ENCODE data around the gene SPAG17. TPM values are rescaled to one million over a fixed set of nuclear protein-coding genes. Genes with fewer than 3 reads are reported as not detected.
A peak's percentile ranks its signal among the peaks of the same experiment; 100 is the strongest.

SPAG17 gene
- total and polyA plus RNA-seq, 2 of the 4 experiments (the other 2 are of a cell fraction), result 0.10 TPM; not detected in 1

- Histone ChIP-seq H2AFZ (replicated peaks; ENCODE audit: low read length, poor library complexity) (no peak overlapping the region), H4K8ac (ENCODE audit: low read depth in 2 of 2, low read length in 2 of 2) (no peak overlapping the region), H3K4ac (ENCODE audit: low read depth, low read length) (no peak overlapping the region), H2BK15ac (ENCODE audit: low read depth, low read length) (no peak overlapping the region), H3K23ac (ENCODE audit: low read depth, low read length) (no peak overlapping the region), H3K27me3 (ENCODE audit: control insufficient read depth, insufficient read depth, low read length) (no peaks in the 10 kb centered on the region), H3K14ac (replicated peaks; ENCODE audit: low read depth, low read length) (no peak overlapping the region), H3K27ac (ENCODE audit: insufficient read depth, low read length) (no peak overlapping the region), H3K9me3 (ENCODE audit: control insufficient read depth, insufficient read depth, low read length) (no peaks in the 10 kb centered on the region), H3K18ac (ENCODE audit: low read depth, low read length) (no peak overlapping the region), H3K4me3 (ENCODE audit: insufficient read depth, low read depth, low read length) (no peak overlapping the region), H2AK5ac (ENCODE audit: low read depth, low read length) (no peak overlapping the region), H2AK9ac (replicated peaks; ENCODE audit: low read depth, low read length, poor library complexity) (no peak overlapping the region), H3K9me1 (ENCODE audit: insufficient read depth, low read length) (no peaks in the 10 kb centered on the region), H3K56ac (ENCODE audit: extremely low read depth, insufficient read depth, low read length) (no peak overlapping the region), H3K4me2 (ENCODE audit: low read depth, low read length) (no peak overlapping the region), H4K5ac (ENCODE audit: low read depth, low read length) (no peak overlapping the region), H3K9ac (ENCODE audit: low read depth, low read length) (no peak overlapping the region), H3K4me1 (ENCODE audit: control insufficient read depth, insufficient read depth, low read length) (no peaks in the 10 kb centered on the region), H3K79me1 (ENCODE audit: low read depth in 1 of 2, low read length in 2 of 2) (no peaks in the 10 kb centered on the region), H3K36me3 (ENCODE audit: control insufficient read depth, insufficient read depth, low read length) (no peaks in the 10 kb centered on the region), H2BK120ac (ENCODE audit: low read depth, low read length) (no peak overlapping the region), H2BK5ac (ENCODE audit: low read depth, low read length, poor library complexity, severe bottlenecking) (no peak overlapping the region), H4K20me1 (ENCODE audit: insufficient read depth, low read length) (no peaks in the 10 kb centered on the region), H2BK20ac (ENCODE audit: low read depth, low read length) (no peak overlapping the region), H4K91ac (ENCODE audit: insufficient read depth, low read depth, low read length) (no peak overlapping the region)
- BruUV-seq (replicated peaks), result no TSS peak
- intact Hi-C loops (cut with micrococcal nuclease), result no loop called here
- no peak for ATAC-seq (ENCODE audit: low read depth)
- DNase-seq, result no peak
- in situ Hi-C loops (cut with MboI; ENCODE audit: low sequenced_read_pairs), result no loop called here
- POLR2A ChIA-PET (ENCODE audit: unreplicated experiment), result no interaction called here
- CTCF ChIA-PET, result no interaction called here
- dilution Hi-C loops (cut with HindIII; ENCODE audit: low sequenced_read_pairs, unreplicated experiment), result no loop called here
- no peak for TF ChIP-seq ELK1 (IDR thresholded peaks at IDR 0.05; ENCODE audit: borderline replicate concordance, low read depth, low read length)
- TF ChIP-seq FOS (IDR thresholded peaks at IDR 0.05; ENCODE audit: low read depth, low read length), result no peak
- no peak for TF ChIP-seq POLR2A (IDR thresholded peaks at IDR 0.05; ENCODE audit: low read depth, low read length)
- 0 out of 2 replicates have a peak, but pooled peaks have one; percentile 23 for TF ChIP-seq MAFK (IDR thresholded peaks at IDR 0.05; ENCODE audit: low read depth, low read length)
Measured at GRCh38 chr1:118206966-118207365, 21.9 kb upstream of the SPAG17 start.

All from IMR-90 (cell line).